DOHH2 (cell line): Measurements from ENCODE around the gene IL17RA.

ENCODE experiments used
- H3F3A ChIP-seq: fragments of 200-600 bp; sonication (generic), shearing (Covaris generic); 2 replicates; pipeline ENCODE4 v1.6.0; 2016; ENCODE audit warnings: antibody characterized with exemption, mild to moderate bottlenecking; ENCODE audit not compliant: control insufficient read depth, insufficient read depth
- H3K27ac ChIP-seq: fragments of 200-600 bp; sonication (generic); 2 replicates; pipeline ENCODE4 v1.5.1; 2014; ENCODE audit warnings: low read depth, mild to moderate bottlenecking, low read length, moderate library complexity
- H3K27me3 ChIP-seq: fragments of 200-600 bp; sonication (generic); 2 replicates; pipeline ENCODE4 v1.6.1; 2014; ENCODE audit warnings: mild to moderate bottlenecking, low read length, mixed read lengths; ENCODE audit not compliant: control insufficient read depth
- H3K36me3 ChIP-seq: fragments of 200-600 bp; sonication (generic); 2 replicates; pipeline ENCODE4 v1.6.1; 2014; ENCODE audit warnings: mild to moderate bottlenecking, low read length, moderate library complexity, mixed read lengths; ENCODE audit not compliant: control insufficient read depth
- H3K4me1 ChIP-seq: fragments of 200-600 bp; sonication (generic); 2 replicates; pipeline ENCODE4 v1.6.1; 2014; ENCODE audit warnings: mild to moderate bottlenecking, low read length, mixed read lengths; ENCODE audit not compliant: control insufficient read depth
- H3K4me2 ChIP-seq: fragments of 200-600 bp; sonication (generic); 2 replicates; pipeline ENCODE4 v1.6.0; 2014; ENCODE audit warnings: mild to moderate bottlenecking, low read length, moderate library complexity
- H3K4me3 ChIP-seq: fragments of 200-600 bp; sonication (generic); 2 replicates; pipeline ENCODE4 v1.5.1; 2014; ENCODE audit warnings: mild to moderate bottlenecking, low read length, mixed read lengths
- H3K79me2 ChIP-seq: fragments of 200-600 bp; sonication (generic); 2 replicates; pipeline ENCODE4 v1.6.1; 2014; ENCODE audit warnings: mild to moderate bottlenecking, low read length, mixed read lengths; ENCODE audit not compliant: control insufficient read depth
- H3K9me2 ChIP-seq: fragments of 200-600 bp; sonication (generic); replicated peaks from 2 replicates; pipeline ENCODE4 v1.6.1; 2014; ENCODE audit warnings: mild to moderate bottlenecking, low read length, mixed read lengths; ENCODE audit not compliant: control insufficient read depth
- H3K9me3 ChIP-seq: fragments of 200-600 bp; sonication (generic); 2 replicates; pipeline ENCODE4 v1.6.1; 2014; ENCODE audit warnings: antibody characterized with exemption, low read length, mixed read lengths; ENCODE audit not compliant: control insufficient read depth, insufficient read depth
- H4K20me1 ChIP-seq: fragments of 200-600 bp; sonication (generic); 2 replicates; pipeline ENCODE4 v1.6.0; 2014; ENCODE audit warnings: low read depth, mild to moderate bottlenecking, antibody characterized with exemption, low read length, moderate library complexity; ENCODE audit not compliant: control insufficient read depth, insufficient read depth
- EZH2phosphoT487 ChIP-seq: fragments of 200-600 bp; sonication (generic); IDR thresholded peaks from 2 replicates; pipeline ENCODE4 v1.6.1; 2017; ENCODE audit warnings: borderline replicate concordance, mild to moderate bottlenecking, antibody characterized with exemption, low read length, moderate library complexity, mixed read lengths
- TF ChIP-seq, protein P1 (sequence below): fragments of 200-600 bp; sonication (generic); IDR thresholded peaks from one replicate; pipeline ENCODE4 v1.5.1; 2014; ENCODE audit warnings: antibody characterized with exemption, mild to moderate bottlenecking, low read depth, low read length; ENCODE audit not compliant: poor library complexity, severe bottlenecking

The IL17RA gene

DNA sequence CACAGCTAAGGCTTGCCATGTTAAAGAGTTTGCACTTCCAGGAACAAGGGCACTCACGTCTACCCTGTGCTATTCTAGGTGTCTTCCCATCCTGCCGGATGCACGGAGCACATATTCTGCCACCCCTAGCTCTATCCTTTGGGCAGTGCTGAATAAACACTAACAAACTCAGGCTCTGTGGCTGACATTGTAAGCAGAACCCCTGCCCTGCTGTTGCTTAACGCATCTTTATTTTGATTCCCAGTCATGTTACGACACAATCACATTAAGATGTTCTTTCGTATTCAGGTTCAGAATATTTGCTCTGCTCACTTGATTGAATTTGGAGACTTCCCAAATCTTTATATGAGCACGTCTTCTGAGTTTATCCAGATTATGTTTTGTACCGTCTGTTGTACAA, 77.9 kb downstream of the IL17RA start:
- peaks cover 23% of the 10 kb centered on the region for H3K79me2 ChIP-seq
- no peak for TF ChIP-seq EZH2phosphoT487
- TF ChIP-seq, protein P1, sequence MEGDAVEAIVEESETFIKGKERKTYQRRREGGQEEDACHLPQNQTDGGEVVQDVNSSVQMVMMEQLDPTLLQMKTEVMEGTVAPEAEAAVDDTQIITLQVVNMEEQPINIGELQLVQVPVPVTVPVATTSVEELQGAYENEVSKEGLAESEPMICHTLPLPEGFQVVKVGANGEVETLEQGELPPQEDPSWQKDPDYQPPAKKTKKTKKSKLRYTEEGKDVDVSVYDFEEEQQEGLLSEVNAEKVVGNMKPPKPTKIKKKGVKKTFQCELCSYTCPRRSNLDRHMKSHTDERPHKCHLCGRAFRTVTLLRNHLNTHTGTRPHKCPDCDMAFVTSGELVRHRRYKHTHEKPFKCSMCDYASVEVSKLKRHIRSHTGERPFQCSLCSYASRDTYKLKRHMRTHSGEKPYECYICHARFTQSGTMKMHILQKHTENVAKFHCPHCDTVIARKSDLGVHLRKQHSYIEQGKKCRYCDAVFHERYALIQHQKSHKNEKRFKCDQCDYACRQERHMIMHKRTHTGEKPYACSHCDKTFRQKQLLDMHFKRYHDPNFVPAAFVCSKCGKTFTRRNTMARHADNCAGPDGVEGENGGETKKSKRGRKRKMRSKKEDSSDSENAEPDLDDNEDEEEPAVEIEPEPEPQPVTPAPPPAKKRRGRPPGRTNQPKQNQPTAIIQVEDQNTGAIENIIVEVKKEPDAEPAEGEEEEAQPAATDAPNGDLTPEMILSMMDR: no peak
- H3K9me2 ChIP-seq: no peaks in the 10 kb centered on the region
- H3K4me1 ChIP-seq: peaks cover 14% of the 10 kb centered on the region
- H3K4me2 ChIP-seq: no peak overlapping the region
- no peaks in the 10 kb centered on the region for H3K27me3 ChIP-seq
- no peak overlapping the region for H3K4me3 ChIP-seq
- no peaks in the 10 kb centered on the region for H3K9me3 ChIP-seq
- H3F3A ChIP-seq: 0 out of 2 replicates have a peak, but pooled peaks cover 3% of the 10 kb centered on the region
- peaks cover 8% of the 10 kb centered on the region; the same call in 1 of the 2 replicates for H3K36me3 ChIP-seq
- no peak overlapping the region for H3K27ac ChIP-seq
- 0 out of 2 replicates have a peak, but pooled peaks cover 6% of the 10 kb centered on the region for H4K20me1 ChIP-seq

DNA sequence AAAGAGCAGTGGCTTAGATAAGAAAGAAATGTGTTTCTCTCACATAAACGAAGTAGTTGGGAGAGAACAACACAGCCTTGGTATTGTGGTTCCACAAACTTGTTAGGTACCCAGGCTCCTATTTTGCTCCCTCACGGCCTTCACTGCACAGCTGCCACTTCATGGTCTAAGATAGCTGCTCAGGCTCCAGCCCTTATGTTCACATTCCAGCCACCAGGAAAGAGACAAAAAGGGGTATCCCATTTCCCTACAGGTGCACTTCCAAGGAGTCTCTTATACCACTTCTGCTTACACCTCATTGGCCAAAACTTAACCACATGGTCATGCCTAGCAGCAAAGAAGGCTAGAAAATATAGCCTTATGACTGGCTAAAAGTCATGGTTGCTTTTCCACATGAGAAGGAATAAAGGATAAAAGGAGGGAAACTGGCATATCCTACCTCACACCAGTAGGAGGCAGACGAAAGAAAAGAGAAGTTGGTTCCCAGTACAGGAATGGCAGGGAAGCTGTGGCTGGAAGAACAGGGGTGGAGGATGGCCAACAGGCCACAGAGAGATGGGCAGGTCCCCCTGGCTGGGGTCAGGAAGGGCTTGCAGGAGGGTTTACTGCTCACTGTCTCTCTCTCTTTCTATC, 79.7 kb downstream of the IL17RA start:
- Histone ChIP-seq H3K36me3 (no peaks in the 10 kb centered on the region; the same call in 1 of the 2 replicates), H3K27me3 (0 out of 2 replicates have a peak, but pooled peaks cover 3% of the 10 kb centered on the region), H3K79me2 (peaks cover 8% of the 10 kb centered on the region), H3K4me1 (peaks cover 8% of the 10 kb centered on the region), H3K9me3 (no peaks in the 10 kb centered on the region), H3K4me2 (no peak overlapping the region), H3F3A (0 out of 2 replicates have a peak, but pooled peaks cover 3% of the 10 kb centered on the region), H3K9me2 (no peaks in the 10 kb centered on the region), H4K20me1 (0 out of 2 replicates have a peak, but pooled peaks cover 6% of the 10 kb centered on the region), H3K4me3 (no peak overlapping the region), H3K27ac (no peak overlapping the region)
- TF ChIP-seq, protein P1: no peak
- TF ChIP-seq EZH2phosphoT487: no peak
